Kidney capillary endothelial cell (primary cell): ENCODE data around the gene GPR157.

Experiments used
- DNase-seq: peaks from one replicate; pipeline ENCODE4 v3.0.0-alpha.2; 2018; ENCODE audit warnings: low spot score

Gene GPR157

GRCh38 chr1:9086796-9087195 lies 42.1 kb downstream of the GPR157 start:
- no peak for DNase-seq

GRCh38 chr1:9086045-9086444 lies 42.9 kb downstream of the GPR157 start:
- no peak for DNase-seq

DNA sequence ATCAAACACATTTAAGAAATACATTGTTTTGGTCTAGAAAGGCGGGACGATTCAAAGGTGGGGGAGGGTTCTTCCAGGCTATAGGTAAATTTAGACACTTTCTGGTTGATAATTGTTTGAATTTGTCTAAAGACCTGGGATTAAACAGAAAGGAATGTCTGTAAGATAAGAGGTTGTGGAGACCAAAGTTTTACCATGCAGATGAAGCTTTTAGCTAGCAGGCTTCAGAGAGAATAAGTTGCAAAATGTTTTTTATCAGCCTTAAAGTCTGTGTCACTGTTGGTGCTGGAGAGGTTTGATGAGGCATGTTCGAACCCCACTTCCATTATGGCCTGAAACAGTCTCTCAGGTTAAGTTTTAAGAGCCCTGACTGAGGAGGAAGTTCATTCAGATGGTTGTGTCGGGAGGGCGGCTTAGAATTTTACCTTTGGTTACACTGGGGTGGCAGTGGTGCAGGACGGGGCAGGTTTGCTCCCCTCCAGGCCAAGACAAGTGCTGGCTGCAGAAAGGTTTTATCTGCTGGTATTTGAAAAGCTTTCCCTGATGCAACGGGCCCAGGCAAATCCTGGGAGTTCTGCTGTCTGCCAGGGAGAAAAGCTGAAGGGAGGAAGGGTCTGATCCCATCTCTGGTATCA lies 43.5 kb downstream of the GPR157 start:
- no peak for DNase-seq

DNA sequence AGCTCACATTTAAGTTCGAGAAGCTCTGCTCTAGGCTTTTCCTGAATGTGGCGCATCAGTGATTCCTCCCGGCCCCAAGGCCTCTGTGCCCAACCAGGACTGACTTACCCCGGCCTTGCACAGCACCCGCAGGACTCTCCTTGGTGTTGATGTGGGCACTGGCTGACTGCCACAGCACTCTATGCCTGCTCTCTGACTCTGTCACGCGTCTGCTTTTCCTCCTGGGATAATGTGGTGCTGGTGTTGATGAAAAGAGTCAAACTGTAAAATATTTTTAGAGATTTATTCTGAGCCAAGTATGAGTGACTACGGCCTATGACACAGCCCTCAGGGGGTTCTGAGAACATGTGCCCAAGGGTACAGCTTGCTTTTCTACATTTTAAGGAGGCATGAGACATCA lies 44.0 kb downstream of the GPR157 start:
- no peak for DNase-seq

DNA sequence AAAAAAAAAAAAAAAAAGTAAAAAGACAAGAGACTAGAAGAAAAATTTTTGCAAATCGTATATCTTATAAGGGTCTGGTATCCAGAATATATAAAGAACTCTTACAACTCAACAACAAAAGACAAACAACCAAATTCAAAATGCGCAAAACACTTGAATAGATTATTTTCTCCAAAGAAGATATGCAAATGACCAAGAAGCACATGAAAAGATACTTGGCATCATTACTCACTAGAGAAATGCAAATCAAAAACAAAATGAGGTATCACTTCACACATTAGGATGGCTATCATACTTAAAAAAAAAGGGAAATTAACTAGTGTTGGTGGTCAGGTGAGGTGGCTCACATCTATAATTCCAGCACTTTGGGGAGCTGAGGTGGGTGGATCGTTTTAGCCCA lies 47.4 kb downstream of the GPR157 start:
- DNase-seq, result no peak

DNA sequence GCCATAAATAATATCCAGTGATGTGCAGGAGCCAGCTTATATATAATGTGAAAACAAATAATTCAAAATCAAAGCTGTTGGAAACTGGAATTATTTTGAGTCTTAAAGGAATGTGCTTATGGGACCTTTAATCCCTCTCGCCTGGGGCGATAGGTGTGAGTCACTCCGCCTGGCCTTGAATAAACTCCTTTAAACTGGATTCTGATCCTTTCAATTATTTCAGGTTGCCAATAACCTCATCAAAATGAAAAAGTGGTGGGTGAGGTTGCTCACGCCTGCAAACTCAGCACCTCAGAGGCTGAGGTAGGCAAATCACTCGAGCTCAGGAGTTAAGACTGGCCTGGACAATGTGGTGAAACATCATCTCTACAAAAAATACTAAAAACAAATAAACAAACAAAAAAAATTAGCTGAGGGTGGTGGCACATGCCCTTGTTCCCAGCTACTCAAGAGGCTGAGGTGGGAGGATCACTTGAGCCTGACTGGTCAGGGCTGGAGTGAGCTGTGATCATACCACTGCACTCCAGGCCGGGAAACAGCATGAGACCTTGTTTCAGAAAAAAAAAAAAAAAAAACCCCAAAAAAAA lies 48.1 kb downstream of the GPR157 start:
- DNase-seq, result no peak

DNA sequence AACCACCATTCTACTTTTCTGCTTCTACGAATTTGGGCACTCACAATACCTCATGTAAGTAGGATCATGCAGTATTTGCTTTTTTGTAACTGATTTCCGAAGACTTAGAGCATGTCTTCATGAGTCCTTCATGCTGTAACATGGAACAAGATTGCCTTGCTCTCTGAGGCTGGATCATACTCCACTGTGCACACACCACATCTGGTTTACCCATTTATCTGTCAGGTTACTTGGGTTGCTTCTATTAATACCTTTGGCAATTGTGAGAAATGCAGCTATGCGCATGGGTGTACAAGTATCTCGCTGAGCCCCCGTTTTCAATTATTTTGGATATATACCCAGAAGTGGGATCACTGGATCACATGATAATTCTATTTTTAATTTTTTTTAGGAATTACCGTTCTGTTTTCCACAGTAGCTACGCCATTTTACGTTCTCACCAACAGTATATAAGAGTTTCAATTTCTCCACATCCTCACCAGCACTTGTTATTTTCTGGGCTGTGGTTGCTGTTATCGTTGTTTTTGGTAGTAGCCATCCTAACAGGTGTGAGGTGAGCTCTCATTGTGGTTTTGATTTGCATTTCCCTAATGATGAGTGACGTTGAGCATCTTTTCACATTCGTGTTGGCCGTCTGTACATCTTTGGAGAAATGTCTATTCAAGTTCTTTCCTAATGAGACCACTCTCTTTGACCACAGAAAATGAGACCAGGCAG lies 48.8 kb downstream of the GPR157 start:
- DNase-seq, result no peak

GRCh38 chr1:9078752-9079500 lies 50.0 kb downstream of the GPR157 start:
- no peak for DNase-seq

DNA sequence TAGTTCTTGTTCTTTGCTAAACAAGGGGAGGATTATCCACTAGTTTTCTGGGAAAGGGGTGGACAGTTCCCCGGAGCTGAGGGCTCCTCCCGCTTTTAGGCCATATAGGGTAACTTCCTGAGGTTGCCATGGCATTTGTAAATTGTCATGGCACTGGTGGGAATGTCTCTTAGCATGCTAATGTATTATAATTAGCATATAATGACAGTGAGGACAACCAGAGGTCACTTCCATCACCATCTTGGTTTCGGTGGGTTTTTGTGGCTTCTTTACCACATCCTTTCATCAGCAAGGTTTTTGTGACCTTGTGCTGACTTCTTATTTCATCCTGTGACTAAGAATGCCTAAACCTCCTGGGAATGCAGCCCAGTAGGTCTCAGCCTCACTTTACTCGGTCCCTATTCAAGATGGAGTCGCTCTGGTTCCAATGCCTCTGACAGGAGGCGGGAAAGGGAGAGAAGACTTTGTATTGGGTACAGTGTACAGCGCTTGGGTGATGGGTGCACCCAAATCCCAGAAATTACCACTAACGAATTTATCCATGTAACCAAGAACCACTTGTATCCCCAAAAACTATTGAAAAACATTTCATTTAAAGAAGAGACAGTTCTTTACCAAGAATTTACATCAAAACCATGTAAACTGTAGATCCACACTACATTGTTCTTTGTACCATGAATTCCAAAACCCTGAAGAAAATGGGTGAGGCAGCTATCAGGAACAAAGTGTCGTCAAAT lies 50.7 kb downstream of the GPR157 start:
- no peak for DNase-seq

DNA sequence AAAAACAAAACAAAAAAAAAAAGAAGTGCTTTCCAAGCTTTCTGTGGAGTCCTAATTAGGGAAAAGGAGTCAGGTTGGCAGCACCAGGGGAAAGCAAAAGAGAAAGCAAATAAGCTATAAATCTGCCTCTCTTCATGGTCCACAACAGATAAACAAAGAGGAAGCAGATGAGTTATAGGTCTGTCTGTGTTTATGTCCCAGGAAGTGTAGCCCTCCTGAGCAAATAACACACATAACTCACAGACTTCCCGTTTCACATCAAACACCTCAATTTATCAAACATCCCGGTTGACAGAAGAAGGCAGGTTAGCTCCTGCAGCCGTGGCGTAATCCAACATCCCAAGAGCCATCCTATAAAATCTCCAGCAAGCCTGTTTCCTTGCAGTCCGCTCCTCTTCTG lies 53.9 kb downstream of the GPR157 start:
- DNase-seq, result no peak

GRCh38 chr1:9073143-9073542 lies 55.8 kb downstream of the GPR157 start:
- DNase-seq, result no peak

DNA sequence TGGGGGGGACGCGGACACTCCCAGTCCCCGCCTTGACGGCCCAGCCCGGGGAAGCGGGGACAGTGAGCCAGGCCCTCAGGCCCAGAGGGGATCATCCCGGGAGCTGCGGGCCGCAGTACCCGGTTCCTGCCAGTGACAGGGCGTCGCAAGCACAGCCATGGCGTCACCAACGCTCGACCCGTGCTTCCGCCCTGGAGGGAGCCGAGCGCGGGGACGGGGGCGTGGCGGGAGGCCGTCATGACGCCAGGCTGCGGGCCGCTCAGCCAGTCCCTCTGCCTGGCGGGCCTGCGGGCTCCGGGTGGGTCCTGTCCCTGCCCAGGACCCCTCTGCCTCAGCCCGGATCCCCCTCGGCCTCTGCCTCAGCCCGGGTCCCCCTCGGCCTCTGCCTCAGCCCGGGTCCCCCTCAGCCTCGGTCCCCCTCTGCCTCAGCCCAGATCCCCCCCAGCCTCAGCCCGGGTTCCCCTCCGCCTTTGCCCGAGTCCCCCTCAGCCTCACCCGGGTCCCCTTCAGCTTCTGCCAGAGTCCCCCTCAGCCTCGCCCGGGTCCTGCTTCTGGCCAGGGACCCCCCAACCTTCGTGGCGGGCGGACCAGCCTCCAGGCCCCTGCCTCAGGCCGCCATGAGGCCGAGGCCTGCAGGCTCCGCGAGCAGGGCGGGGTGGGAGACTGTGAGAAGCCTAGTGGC lies 57.2 kb downstream of the GPR157 start:
- no peak for DNase-seq

DNA sequence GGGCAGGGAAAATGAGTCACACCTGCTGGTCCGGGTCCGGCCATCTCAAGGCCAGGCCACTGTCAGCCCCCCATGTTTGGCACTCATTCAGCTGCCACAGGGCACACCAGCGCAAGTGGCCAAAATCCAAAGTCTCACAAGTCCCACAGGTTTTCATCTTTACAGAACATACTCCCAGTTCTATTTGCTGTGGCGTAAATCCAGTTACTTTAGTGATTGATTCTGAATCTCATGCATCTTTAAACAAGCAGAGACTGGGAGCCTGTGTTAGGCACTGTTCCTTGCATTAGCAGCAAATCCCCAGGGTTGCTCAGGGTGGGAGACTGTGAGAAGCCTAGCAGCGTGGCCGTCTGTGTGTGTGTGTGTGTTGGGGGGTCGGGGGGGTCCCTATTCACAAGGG lies 58.4 kb downstream of the GPR157 start:
- no peak for DNase-seq

- DNase-seq, result no peak
These were observed 59.4 kb downstream of the GPR157 start, which contains the start of gene SLC2A5 for GRCh38 chr1:9069326-9070100. SLC2A5 (minus strand) TSS chr1:9069635; CDS start chr1:9069536, 99 bp downstream.

GRCh38 chr1:9068981-9069325 lies 59.9 kb downstream of the GPR157 start:
- no peak for DNase-seq

GRCh38 chr1:9066945-9067807 lies 61.7 kb downstream of the GPR157 start:
- peak; percentile 44 for DNase-seq

DNA sequence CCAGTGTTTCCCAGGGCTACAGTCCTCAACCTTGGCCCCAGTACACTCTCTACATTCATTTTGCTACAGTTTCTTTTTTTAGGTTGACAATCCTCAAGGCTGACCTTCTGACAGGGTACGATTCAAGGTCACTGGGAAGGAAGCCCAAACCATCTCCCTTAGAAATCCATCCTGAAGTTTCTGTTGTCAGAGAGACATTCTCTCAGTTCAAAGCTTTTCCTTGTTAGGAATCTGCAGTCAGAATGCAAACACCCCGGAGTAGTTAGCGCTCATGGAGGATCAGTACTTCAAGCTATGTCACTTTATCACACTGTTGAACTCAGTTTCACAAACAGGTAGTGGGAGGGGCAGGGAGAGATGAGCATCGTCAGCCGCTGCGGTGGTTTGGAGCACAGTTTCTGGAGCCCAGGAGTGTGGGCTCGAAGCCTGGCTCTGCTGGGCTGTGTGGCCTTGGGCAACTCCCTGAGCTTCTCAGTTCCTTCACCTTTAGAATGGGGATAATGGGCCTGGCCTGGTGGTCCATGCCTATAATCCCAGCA lies 63.6 kb downstream of the GPR157 start:
- no peak for DNase-seq

DNA sequence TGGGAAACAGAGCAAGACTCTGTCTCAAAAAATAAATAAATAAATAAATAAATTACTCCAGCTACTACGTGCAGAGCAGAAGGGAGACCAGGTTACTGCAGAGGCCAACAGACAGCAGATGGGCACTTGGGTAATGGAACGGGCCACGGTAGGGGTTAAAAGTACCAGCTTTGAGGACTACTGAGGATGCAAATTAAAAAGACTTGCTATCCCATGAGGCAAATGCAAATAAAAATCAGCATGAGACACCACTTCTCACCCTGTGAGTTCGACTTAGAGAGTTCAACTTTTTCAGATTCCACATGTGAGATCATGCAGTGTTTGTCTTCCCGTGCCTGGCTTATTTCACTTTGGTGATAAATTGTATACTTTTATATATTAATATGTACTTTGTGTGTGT lies 66.1 kb downstream of the GPR157 start:
- no peak for DNase-seq

DNA sequence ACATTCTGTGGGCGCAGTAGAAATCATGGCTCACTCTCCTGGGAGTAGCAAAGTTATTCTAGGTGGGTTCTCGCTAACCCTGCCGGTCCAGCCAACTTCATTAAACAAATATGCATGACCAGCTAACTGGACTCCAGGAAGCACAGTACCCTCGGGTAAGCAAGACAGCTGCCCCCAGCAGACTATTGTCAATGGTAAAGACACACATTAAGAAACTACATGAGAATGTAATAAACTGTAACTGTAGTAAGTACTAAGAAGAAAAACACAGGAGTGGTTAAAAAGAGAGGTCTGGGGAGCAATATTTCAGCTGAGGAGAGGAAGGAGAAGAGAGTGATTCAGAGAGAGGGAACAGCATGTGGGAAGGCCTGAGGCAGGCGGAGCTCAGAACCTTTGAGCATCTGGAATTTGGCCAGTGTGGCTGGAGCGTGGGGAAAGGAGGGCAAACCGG lies 66.9 kb downstream of the GPR157 start:
- DNase-seq, result no peak
